HepG2 (cell line): ENCODE data around the gene MXRA7. TPM values are rescaled to one million over a fixed set of nuclear protein-coding genes. Genes with fewer than 3 reads are reported as not detected.

Experiments used
- EEA1 ChIP-seq: sonication (generic); formaldehyde crosslinking; IDR thresholded peaks from 2 replicates; pipeline ENCODE4 v1.5.1; 2020; ENCODE audit warnings: mild to moderate bottlenecking, missing genetic modification reagents, borderline replicate concordance
- GTF3A ChIP-seq: sonication (generic); formaldehyde crosslinking; conservative IDR thresholded peaks from 2 replicates; pipeline ENCODE4 v1.4.0; 2020; ENCODE audit warnings: mild to moderate bottlenecking, missing genetic modification reagents
- MLLT10 ChIP-seq: sonication (generic); formaldehyde crosslinking; IDR thresholded peaks from 2 replicates; pipeline ENCODE4 v1.4.0; 2020; ENCODE audit warnings: missing genetic modification reagents
- MTF1 ChIP-seq: sonication (generic); formaldehyde crosslinking; IDR thresholded peaks from 2 replicates; pipeline ENCODE4 v1.5.0; 2020; ENCODE audit warnings: missing genetic modification reagents
- NAIF1 ChIP-seq: sonication (generic); formaldehyde crosslinking; IDR thresholded peaks from 2 replicates; pipeline ENCODE4 v1.5.0; 2020; ENCODE audit warnings: mild to moderate bottlenecking, missing genetic modification reagents, borderline replicate concordance
- NONO ChIP-seq, 2 experiments: fragments of 450-650 bp in 1 of 2; sonication (generic) in 1 of 2; formaldehyde crosslinking in 1 of 2; IDR thresholded peaks in 1 of 2; conservative IDR thresholded peaks in 1 of 2; 2 replicates each; pipeline versions ENCODE4 v1.6.1 to v1.8.0; 2017 to 2022; ENCODE audit warnings: mild to moderate bottlenecking in 1 of 2, missing genetic modification reagents in 1 of 2, moderate library complexity in 1 of 2
- NR2F1 ChIP-seq, 2 experiments: fragments of 450-650 bp in 1 of 2; formaldehyde crosslinking in 1 of 2; IDR thresholded peaks; 2 replicates each; pipeline versions ENCODE4 v1.5.0 to v1.6.1; 2016 to 2020; ENCODE audit warnings: mild to moderate bottlenecking in 1 of 2, missing compliant biosample characterization in 1 of 2, missing genetic modification reagents in 1 of 2, moderate library complexity in 1 of 2
- REXO4 ChIP-seq: sonication (generic); formaldehyde crosslinking; IDR thresholded peaks from 2 replicates; pipeline ENCODE4 v1.8.0; 2022; ENCODE audit warnings: missing genetic modification reagents, mild to moderate bottlenecking, borderline replicate concordance
- SIX4 ChIP-seq: sonication (generic); formaldehyde crosslinking; IDR thresholded peaks from 2 replicates; pipeline ENCODE4 v1.4.0; 2020; ENCODE audit warnings: missing genetic modification reagents
- SRSF4 ChIP-seq: fragments of 200-400 bp; formaldehyde crosslinking; IDR thresholded peaks from one replicate; pipeline ENCODE4 v1.6.1; 2018; ENCODE audit warnings: mild to moderate bottlenecking, low read depth, low read length, moderate library complexity; ENCODE audit not compliant: poor library complexity, severe bottlenecking
- YEATS4 ChIP-seq: sonication (generic); formaldehyde crosslinking; IDR thresholded peaks from 2 replicates; pipeline ENCODE4 v1.4.0; 2020; ENCODE audit warnings: missing genetic modification reagents, borderline replicate concordance
- ZMYM4 ChIP-seq: sonication (generic); formaldehyde crosslinking; IDR thresholded peaks from 2 replicates; pipeline ENCODE4 v1.8.1; 2023; ENCODE audit warnings: mild to moderate bottlenecking, missing genetic modification reagents
- polyA plus RNA-seq, 8 experiments: library from polyadenylated mRNA; depleted of rRNA in 3 of 8; stranded (reverse) in 7 of 8; unstranded in 1 of 8; fragments of >200 nt; fragmentation: Illumina TruSeq in 4 of 8; extraction: Trizol in 4 of 8; gene quantifications; 2 replicates each; pipeline versions ENCODE4 v1.2.1 to v1.2.3, GENCODE V29; 2011 to 2016; ENCODE audit warnings: low read depth in 4 of 8, missing spikeins in 1 of 8, mixed read lengths in 1 of 8; ENCODE audit not compliant: insufficient read depth in 1 of 8
- total RNA-seq, 5 experiments: library from RNA; depleted of rRNA; stranded (reverse); fragments of >200 nt; fragmentation: Illumina TruSeq; extraction: Trizol; gene quantifications; 2 replicates each; pipeline ENCODE4 v1.2.3, GENCODE V29; 2016; ENCODE audit warnings: low read depth in 1 of 5
- TF ChIP-seq, protein P1 (sequence below): sonication (generic); formaldehyde crosslinking; IDR thresholded peaks from 2 replicates; pipeline ENCODE4 v1.5.0; 2020; ENCODE audit warnings: mild to moderate bottlenecking, missing genetic modification reagents, moderate library complexity
- TF ChIP-seq, protein P2 (sequence below): sonication (generic); formaldehyde crosslinking; IDR thresholded peaks from 2 replicates; pipeline ENCODE4 v1.4.0; 2020; ENCODE audit warnings: missing genetic modification reagents
- TF ChIP-seq, protein P3 (sequence below): sonication (generic); formaldehyde crosslinking; IDR thresholded peaks from 2 replicates; pipeline ENCODE4 v1.5.1; 2020; ENCODE audit warnings: mild to moderate bottlenecking, missing genetic modification reagents
- TF ChIP-seq, protein P4 (sequence below): sonication (generic); formaldehyde crosslinking; IDR thresholded peaks from 2 replicates; pipeline ENCODE4 v1.5.0; 2020; ENCODE audit warnings: mild to moderate bottlenecking, missing genetic modification reagents

Gene MXRA7
- total and polyA plus RNA-seq, 2 of the 13 experiments (the other 11 are each of a cell fraction or from before 2014, with no cell fraction given): 44.8 to 112 TPM

DNA sequence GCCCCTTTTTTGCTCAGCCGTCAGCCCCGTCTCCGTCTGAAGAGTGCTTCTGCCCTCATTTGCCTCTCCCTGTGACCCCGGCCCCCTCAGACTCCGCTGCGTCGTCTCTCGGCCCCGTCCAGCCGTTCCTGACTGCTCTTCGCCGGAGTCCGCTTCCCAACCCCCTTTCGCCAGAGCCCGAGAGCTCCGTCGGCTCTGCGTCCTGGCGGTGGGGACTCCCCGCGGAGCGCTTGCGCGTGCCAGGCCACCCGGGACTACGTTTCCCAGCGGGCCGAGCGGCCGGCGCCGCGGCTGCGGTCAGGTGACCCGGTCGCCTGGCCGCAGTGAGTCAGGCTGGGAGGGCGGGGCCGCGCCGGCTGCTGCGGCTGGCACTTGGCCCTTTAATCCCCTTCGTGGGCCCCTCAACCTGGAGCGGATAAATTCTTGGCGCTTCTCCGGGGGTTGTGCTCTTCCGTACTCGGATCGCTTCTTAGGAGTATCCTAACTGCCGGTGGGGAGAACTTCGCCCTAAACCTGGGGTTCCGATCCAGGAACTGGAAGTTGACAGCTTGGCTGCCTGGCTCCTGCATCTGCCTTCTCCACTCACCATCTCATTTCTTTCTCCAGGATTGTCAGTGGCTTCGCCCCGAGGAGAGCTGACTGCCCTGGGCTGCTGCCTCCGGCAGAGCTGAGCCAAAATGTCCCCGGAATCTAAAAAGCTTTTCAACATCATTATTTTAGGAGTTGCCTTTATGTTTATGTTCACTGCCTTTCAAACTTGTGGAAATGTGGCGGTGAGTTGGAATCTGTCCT is 27.1 kb upstream of the MXRA7 start, which contains the start of gene MFSD11 (continued):
- peak; percentile 79; the same call in 1 of the 2 replicates for TF ChIP-seq EEA1 (CRISPR knock-in tag)
- no peak for TF ChIP-seq REXO4 (CRISPR knock-in tag)
- TF ChIP-seq MLLT10 (CRISPR knock-in tag): no peak
- TF ChIP-seq NAIF1 (CRISPR knock-in tag): no peak
- TF ChIP-seq YEATS4 (CRISPR knock-in tag): peak; percentile 97
- TF ChIP-seq, protein P1, sequence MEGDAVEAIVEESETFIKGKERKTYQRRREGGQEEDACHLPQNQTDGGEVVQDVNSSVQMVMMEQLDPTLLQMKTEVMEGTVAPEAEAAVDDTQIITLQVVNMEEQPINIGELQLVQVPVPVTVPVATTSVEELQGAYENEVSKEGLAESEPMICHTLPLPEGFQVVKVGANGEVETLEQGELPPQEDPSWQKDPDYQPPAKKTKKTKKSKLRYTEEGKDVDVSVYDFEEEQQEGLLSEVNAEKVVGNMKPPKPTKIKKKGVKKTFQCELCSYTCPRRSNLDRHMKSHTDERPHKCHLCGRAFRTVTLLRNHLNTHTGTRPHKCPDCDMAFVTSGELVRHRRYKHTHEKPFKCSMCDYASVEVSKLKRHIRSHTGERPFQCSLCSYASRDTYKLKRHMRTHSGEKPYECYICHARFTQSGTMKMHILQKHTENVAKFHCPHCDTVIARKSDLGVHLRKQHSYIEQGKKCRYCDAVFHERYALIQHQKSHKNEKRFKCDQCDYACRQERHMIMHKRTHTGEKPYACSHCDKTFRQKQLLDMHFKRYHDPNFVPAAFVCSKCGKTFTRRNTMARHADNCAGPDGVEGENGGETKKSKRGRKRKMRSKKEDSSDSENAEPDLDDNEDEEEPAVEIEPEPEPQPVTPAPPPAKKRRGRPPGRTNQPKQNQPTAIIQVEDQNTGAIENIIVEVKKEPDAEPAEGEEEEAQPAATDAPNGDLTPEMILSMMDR (CRISPR knock-in tag): no peak
- TF ChIP-seq SIX4 (CRISPR knock-in tag): peak; percentile 17; the same call in 1 of the 2 replicates
- TF ChIP-seq, protein P2, sequence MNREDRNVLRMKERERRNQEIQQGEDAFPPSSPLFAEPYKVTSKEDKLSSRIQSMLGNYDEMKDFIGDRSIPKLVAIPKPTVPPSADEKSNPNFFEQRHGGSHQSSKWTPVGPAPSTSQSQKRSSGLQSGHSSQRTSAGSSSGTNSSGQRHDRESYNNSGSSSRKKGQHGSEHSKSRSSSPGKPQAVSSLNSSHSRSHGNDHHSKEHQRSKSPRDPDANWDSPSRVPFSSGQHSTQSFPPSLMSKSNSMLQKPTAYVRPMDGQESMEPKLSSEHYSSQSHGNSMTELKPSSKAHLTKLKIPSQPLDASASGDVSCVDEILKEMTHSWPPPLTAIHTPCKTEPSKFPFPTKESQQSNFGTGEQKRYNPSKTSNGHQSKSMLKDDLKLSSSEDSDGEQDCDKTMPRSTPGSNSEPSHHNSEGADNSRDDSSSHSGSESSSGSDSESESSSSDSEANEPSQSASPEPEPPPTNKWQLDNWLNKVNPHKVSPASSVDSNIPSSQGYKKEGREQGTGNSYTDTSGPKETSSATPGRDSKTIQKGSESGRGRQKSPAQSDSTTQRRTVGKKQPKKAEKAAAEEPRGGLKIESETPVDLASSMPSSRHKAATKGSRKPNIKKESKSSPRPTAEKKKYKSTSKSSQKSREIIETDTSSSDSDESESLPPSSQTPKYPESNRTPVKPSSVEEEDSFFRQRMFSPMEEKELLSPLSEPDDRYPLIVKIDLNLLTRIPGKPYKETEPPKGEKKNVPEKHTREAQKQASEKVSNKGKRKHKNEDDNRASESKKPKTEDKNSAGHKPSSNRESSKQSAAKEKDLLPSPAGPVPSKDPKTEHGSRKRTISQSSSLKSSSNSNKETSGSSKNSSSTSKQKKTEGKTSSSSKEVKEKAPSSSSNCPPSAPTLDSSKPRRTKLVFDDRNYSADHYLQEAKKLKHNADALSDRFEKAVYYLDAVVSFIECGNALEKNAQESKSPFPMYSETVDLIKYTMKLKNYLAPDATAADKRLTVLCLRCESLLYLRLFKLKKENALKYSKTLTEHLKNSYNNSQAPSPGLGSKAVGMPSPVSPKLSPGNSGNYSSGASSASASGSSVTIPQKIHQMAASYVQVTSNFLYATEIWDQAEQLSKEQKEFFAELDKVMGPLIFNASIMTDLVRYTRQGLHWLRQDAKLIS (CRISPR knock-in tag): no peak
- TF ChIP-seq ZMYM4: no peak
- TF ChIP-seq, protein P3, sequence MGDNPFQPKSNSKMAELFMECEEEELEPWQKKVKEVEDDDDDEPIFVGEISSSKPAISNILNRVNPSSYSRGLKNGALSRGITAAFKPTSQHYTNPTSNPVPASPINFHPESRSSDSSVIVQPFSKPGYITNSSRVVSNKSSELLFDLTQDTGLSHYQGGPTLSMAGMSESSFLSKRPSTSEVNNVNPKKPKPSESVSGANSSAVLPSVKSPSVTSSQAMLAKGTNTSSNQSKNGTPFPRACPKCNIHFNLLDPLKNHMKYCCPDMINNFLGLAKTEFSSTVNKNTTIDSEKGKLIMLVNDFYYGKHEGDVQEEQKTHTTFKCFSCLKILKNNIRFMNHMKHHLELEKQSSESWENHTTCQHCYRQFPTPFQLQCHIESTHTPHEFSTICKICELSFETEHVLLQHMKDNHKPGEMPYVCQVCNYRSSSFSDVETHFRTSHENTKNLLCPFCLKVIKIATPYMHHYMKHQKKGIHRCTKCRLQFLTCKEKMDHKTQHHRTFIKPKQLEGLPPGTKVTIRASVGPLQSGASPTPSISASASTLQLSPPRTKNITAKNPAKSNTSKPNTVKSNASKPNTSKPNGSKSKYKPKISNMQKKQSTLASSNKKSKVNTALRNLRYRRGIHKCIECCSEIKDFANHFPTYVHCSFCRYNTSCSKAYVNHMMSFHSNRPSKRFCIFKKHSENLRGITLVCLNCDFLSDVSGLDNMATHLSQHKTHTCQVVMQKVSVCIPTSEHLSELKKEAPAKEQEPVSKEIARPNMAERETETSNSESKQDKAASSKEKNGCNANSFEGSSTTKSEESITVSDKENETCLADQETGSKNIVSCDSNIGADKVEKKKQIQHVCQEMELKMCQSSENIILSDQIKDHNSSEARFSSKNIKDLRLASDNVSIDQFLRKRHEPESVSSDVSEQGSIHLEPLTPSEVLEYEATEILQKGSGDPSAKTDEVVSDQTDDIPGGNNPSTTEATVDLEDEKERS (CRISPR knock-in tag): peak; percentile 47; the same call in 1 of the 2 replicates
- TF ChIP-seq, protein P4, sequence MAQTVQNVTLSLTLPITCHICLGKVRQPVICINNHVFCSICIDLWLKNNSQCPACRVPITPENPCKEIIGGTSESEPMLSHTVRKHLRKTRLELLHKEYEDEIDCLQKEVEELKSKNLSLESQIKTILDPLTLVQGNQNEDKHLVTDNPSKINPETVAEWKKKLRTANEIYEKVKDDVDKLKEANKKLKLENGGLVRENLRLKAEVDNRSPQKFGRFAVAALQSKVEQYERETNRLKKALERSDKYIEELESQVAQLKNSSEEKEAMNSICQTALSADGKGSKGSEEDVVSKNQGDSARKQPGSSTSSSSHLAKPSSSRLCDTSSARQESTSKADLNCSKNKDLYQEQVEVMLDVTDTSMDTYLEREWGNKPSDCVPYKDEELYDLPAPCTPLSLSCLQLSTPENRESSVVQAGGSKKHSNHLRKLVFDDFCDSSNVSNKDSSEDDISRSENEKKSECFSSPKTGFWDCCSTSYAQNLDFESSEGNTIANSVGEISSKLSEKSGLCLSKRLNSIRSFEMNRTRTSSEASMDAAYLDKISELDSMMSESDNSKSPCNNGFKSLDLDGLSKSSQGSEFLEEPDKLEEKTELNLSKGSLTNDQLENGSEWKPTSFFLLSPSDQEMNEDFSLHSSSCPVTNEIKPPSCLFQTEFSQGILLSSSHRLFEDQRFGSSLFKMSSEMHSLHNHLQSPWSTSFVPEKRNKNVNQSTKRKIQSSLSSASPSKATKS (CRISPR knock-in tag): no peak
- no peak for TF ChIP-seq SRSF4
- TF ChIP-seq GTF3A: peak; percentile 91; the same call in 1 of the 2 replicates
- no peak for TF ChIP-seq NONO (IDR thresholded peaks at IDR 0.05)
- peak; percentile 92 for TF ChIP-seq NONO (CRISPR knock-in tag; conservative IDR thresholded peaks at IDR 0.05)
- TF ChIP-seq MTF1: no peak
- TF ChIP-seq NR2F1 (CRISPR knock-in tag; IDR thresholded peaks at IDR 0.05): no peak
